ENCODE data around the gene NREP.

DNA sequence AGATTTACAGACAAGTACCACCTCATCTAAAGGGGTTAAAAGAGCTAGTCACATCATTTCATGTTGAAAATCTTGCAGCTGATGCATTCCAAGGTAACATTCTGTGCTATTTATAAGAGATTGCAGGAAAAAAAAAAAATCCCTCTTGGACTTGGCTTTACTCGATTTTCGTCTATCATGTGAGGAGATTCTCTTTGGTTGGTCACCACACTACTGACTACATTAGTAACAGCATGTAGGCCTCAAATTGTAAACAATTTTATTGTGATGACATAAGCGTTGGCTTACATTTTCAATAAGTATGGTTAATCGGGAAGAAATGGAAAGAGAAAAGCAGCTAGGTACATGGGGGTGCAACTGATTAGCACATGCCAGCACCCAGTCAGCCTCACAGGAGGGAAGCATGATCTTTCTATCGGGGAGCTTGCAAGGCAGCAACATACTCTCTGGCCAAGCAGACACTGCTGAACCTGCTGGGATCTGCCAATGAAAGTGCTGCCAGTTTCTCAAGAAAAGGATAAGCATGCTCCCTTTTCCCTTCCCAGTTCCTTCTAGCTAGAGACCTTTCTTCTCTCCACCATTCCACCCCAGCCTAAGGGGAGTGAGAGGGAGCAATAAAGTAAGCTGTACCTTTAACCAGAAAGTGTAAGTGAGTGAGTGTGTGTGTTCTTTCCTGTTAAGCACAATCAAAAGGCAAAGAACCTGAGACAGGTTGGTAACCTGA, 7.5 kb downstream of the NREP start:
- no peak for TF ChIP-seq GATA2 (IDR thresholded peaks at IDR 0.05; ENCODE audit: low read depth, low read length)
- no peak for TF ChIP-seq GATA3 (IDR thresholded peaks at IDR 0.05; ENCODE audit: low read depth, low read length)
